ENCODE results near the gene METAP1D. TPM values are rescaled to one million over a fixed set of nuclear protein-coding genes. Genes with fewer than 3 reads are reported as not detected.
"Not testable (repeated sequence)": the region's sequence is repeated elsewhere in the genome, so short reads cannot be mapped to it uniquely, and the experiment has no call there.

Gene METAP1D
- total RNA-seq, 1 donor from 2014 or later: 8.2 TPM

DNA sequence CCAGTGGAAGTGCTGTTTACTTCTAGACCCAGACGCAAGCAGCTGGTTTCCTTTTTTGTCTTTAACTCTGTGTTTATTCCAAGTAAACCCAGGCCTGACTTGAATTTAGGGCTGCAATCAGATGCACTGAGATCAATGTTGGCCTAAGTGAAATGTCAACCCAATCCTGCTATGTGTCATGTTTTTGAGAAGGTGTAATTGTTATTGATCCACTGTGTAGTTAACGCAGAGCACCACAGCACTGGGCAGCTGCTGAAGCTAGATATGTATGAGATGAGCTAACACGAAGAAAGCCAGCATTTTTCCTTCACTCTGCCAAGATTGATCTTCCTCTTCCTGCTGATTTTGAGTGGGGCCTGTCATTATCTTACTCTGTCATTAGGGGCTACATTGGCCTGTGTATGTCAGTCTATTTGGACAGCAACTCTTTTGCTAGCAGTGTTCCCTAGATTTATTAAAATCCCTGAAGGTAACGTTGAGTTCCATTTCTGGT lies 66.7 kb downstream of the METAP1D start:
- Mint-ChIP-seq H3K4me3 (no peak overlapping the region), H3K4me1 (peaks cover 16% of the 10 kb centered on the region), H3K9me3 (no peaks in the 10 kb centered on the region), H3K27me3 (ENCODE audit: insufficient read depth, low read depth) (peaks cover 5% of the 10 kb centered on the region), H3K27ac (no peak overlapping the region), H3K36me3 (no peaks in the 10 kb centered on the region)
- Histone ChIP-seq H4K20me1 (ENCODE audit: low read depth) (no peaks in the 10 kb centered on the region), H3K79me2 (ENCODE audit: low read depth) (no peaks in the 10 kb centered on the region), H3K4me2 (no peak overlapping the region), H3K9me3 (ENCODE audit: low read depth) (no peaks in the 10 kb centered on the region), H3K36me3 (no peaks in the 10 kb centered on the region), H3K4me1 (no peaks in the 10 kb centered on the region), H3K27ac (no peak overlapping the region), H2AFZ (replicated peaks) (no peak overlapping the region), H3K27me3 (no peaks in the 10 kb centered on the region), H3F3A (ENCODE audit: low read depth) (peaks cover 2% of the 10 kb centered on the region), H3K4me3 (no peak overlapping the region), H3K9ac (no peak overlapping the region)
- no peak for DNase-seq (ENCODE audit: low spot score)
- TF ChIP-seq EZH2phosphoT487 (IDR thresholded peaks at IDR 0.05) (no peak), EZH2 (IDR thresholded peaks at IDR 0.05) (no peak)
- TF ChIP-seq, protein P1, sequence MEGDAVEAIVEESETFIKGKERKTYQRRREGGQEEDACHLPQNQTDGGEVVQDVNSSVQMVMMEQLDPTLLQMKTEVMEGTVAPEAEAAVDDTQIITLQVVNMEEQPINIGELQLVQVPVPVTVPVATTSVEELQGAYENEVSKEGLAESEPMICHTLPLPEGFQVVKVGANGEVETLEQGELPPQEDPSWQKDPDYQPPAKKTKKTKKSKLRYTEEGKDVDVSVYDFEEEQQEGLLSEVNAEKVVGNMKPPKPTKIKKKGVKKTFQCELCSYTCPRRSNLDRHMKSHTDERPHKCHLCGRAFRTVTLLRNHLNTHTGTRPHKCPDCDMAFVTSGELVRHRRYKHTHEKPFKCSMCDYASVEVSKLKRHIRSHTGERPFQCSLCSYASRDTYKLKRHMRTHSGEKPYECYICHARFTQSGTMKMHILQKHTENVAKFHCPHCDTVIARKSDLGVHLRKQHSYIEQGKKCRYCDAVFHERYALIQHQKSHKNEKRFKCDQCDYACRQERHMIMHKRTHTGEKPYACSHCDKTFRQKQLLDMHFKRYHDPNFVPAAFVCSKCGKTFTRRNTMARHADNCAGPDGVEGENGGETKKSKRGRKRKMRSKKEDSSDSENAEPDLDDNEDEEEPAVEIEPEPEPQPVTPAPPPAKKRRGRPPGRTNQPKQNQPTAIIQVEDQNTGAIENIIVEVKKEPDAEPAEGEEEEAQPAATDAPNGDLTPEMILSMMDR (IDR thresholded peaks at IDR 0.05): no peak

DNA sequence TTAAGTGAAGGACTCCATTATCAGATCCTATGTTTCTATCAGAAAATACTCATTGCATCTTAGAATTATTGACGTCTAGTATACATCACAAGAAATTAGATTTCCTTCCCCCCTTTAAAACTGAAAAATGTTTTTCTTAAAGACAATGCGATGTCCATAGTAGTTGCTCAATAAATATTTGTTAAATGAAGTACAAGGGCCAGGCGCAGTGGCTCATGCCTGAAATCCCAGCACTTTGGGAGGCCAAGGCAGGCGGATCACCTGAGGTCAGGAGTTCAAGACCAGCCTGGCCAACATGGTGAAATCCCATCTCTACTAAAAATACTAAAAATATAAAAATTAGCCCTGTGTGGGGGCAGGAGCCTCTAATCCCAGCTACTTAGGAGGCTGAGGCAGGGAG lies 68.2 kb downstream of the METAP1D start:
- not testable (repeated sequence) for H3K4me1 ChIP-seq; H3F3A ChIP-seq (ENCODE audit: low read depth); H3K4me2 ChIP-seq; H3K36me3 Mint-ChIP-seq; H3K79me2 ChIP-seq (ENCODE audit: low read depth); H3K27ac ChIP-seq; H3K9me3 Mint-ChIP-seq; DNase-seq (ENCODE audit: low spot score); H3K36me3 ChIP-seq; H2AFZ ChIP-seq (replicated peaks); H3K27me3 ChIP-seq; H3K27ac Mint-ChIP-seq; H4K20me1 ChIP-seq (ENCODE audit: low read depth); H3K27me3 Mint-ChIP-seq (ENCODE audit: insufficient read depth, low read depth); H3K4me3 ChIP-seq; H3K4me3 Mint-ChIP-seq; H3K9me3 ChIP-seq (ENCODE audit: low read depth); H3K9ac ChIP-seq
- peaks cover 29% of the 10 kb centered on the region for H3K4me1 Mint-ChIP-seq

DNA sequence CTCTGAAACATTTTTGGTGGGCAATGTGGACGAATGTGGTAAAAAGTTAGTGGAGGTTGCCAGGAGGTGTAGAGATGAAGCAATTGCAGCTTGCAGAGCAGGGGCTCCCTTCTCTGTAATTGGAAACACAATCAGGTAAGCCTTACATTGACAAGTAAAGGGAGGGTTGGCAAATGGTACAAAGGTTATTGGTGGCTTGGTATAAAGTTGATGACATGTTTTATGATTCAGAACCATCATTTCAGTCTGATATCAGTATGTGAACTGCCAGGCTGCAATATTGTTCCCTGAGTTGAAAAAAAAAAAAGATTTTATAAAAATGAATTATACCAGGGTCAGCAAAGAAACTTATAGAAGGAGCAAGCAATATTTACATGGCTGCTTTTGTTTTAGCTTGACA lies 71.2 kb downstream of the METAP1D start:
- Mint-ChIP-seq H3K9me3 (no peaks in the 10 kb centered on the region), H3K27ac (no peak overlapping the region), H3K4me3 (no peak overlapping the region), H3K27me3 (ENCODE audit: insufficient read depth, low read depth) (peaks cover 5% of the 10 kb centered on the region), H3K36me3 (no peaks in the 10 kb centered on the region), H3K4me1 (peaks cover 35% of the 10 kb centered on the region)
- Histone ChIP-seq H3K9me3 (ENCODE audit: low read depth) (no peaks in the 10 kb centered on the region), H3K4me1 (no peaks in the 10 kb centered on the region), H3K27ac (no peak overlapping the region), H3K79me2 (ENCODE audit: low read depth) (no peaks in the 10 kb centered on the region), H3K27me3 (peaks cover 16% of the 10 kb centered on the region), H3K4me2 (no peak overlapping the region), H4K20me1 (ENCODE audit: low read depth) (no peaks in the 10 kb centered on the region), H3K4me3 (no peak overlapping the region), H3K9ac (no peak overlapping the region), H3K36me3 (no peaks in the 10 kb centered on the region), H3F3A (ENCODE audit: low read depth) (peaks cover 7% of the 10 kb centered on the region), H2AFZ (replicated peaks) (no peak overlapping the region)
- TF ChIP-seq, protein P1 (IDR thresholded peaks at IDR 0.05): no peak
- TF ChIP-seq EZH2 (IDR thresholded peaks at IDR 0.05) (no peak), EZH2phosphoT487 (IDR thresholded peaks at IDR 0.05) (no peak)
- no peak for DNase-seq (ENCODE audit: low spot score)

DNA sequence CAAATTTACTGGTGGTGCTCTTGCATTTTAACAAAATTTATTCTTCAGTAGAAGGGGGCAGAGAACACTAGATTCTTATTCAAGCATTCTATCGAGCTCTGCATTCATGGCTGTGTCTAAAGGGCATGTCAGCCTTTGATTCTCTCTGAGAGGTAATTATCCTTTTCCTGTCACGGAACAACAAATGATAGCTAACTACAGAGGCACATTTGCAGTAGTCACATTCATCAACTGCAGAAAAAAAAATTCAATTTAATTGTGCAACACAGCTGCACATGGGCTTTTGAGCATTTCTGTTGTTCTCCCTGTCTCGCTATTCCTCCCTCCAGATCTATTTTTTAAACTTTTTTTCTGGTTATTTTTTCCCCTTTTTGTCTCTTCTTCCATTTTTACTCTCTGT lies 72.5 kb downstream of the METAP1D start:
- DNase-seq (ENCODE audit: low spot score): no peak
- no peak overlapping the region for H3K9ac ChIP-seq
- H3K79me2 ChIP-seq (ENCODE audit: low read depth): no peaks in the 10 kb centered on the region
- Mint-ChIP-seq H3K4me3 (peak overlapping the region; percentile 3), H3K36me3 (no peaks in the 10 kb centered on the region), H3K27ac (no peak overlapping the region), H3K9me3 (no peaks in the 10 kb centered on the region), H3K4me1 (peaks cover 35% of the 10 kb centered on the region), H3K27me3 (ENCODE audit: insufficient read depth, low read depth) (peaks cover 5% of the 10 kb centered on the region)
- TF ChIP-seq EZH2 (IDR thresholded peaks at IDR 0.05) (no peak), EZH2phosphoT487 (IDR thresholded peaks at IDR 0.05) (no peak)
- TF ChIP-seq, protein P1 (IDR thresholded peaks at IDR 0.05): no peak
- H2AFZ ChIP-seq (replicated peaks): no peak overlapping the region
- H3K4me2 ChIP-seq: no peak overlapping the region
- H3K4me3 ChIP-seq: no peak overlapping the region
- no peak overlapping the region for H3K27ac ChIP-seq
- H3K9me3 ChIP-seq (ENCODE audit: low read depth): no peaks in the 10 kb centered on the region
- no peaks in the 10 kb centered on the region for H3K4me1 ChIP-seq
- no peaks in the 10 kb centered on the region for H4K20me1 ChIP-seq (ENCODE audit: low read depth)
- no peaks in the 10 kb centered on the region for H3K36me3 ChIP-seq
- peaks cover 4% of the 10 kb centered on the region for H3F3A ChIP-seq (ENCODE audit: low read depth)
- peaks cover 30% of the 10 kb centered on the region for H3K27me3 ChIP-seq

Data from neural progenitor cell (in vitro differentiated cells).